ENCODE results near the gene ENDOV.

DNA sequence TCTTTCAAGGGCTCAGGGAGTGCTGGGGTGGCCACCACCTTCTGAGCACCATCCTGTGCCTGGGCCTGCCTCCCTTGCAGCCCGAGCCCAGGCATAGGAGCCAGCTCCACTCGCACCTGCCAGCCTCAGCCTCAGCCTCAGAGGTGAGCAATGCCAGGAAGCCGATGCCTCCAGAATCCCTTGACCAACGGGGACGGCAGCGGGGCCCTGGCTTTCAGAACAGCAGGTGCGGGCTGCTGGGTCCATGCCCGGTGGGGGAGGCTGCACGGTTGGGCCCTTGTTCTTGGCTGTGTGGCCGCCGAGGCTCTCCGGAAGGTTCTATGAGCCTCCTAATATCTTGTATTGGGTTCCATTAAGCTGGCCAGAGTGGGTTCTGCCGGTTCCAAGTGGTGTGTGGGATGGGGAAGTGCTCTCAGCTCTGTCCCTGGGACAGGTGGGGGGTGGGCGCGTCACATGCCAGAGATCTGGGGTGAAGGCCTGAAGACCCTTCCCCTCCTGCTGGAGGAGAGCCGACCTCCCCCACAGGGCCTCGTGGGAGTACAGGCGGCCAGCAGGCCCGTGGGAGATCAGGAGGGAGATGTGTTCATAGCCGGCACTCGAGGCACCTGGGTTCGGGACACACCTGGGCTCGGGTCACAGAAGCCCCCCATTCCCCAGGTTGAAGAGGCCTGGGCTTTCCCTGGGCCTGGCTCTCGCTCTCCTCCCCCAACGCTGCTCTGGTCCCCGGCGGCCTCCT lies 34.4 kb downstream of the ENDOV start:
- TF ChIP-seq, protein P1, sequence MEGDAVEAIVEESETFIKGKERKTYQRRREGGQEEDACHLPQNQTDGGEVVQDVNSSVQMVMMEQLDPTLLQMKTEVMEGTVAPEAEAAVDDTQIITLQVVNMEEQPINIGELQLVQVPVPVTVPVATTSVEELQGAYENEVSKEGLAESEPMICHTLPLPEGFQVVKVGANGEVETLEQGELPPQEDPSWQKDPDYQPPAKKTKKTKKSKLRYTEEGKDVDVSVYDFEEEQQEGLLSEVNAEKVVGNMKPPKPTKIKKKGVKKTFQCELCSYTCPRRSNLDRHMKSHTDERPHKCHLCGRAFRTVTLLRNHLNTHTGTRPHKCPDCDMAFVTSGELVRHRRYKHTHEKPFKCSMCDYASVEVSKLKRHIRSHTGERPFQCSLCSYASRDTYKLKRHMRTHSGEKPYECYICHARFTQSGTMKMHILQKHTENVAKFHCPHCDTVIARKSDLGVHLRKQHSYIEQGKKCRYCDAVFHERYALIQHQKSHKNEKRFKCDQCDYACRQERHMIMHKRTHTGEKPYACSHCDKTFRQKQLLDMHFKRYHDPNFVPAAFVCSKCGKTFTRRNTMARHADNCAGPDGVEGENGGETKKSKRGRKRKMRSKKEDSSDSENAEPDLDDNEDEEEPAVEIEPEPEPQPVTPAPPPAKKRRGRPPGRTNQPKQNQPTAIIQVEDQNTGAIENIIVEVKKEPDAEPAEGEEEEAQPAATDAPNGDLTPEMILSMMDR (IDR thresholded peaks at IDR 0.05), result no peak
- TF ChIP-seq POLR2A (IDR thresholded peaks at IDR 0.05), result no peak

Measured in uterus (tissue), 2 donors.